HG03135 (cell line): ENCODE measurements around the gene TMEM45A.
"Not testable (repeated sequence)": the region's sequence is repeated elsewhere in the genome, so short reads cannot be mapped to it uniquely, and the experiment has no call there.

Experiments used
- ATAC-seq: cut with Tn5 transposase; IDR thresholded peaks from one replicate; pipeline ENCODE4 v1.9.1; 2021; ENCODE audit warnings: mild to moderate bottlenecking, moderate library complexity; ENCODE audit not compliant: unreplicated experiment

The TMEM45A gene

DNA sequence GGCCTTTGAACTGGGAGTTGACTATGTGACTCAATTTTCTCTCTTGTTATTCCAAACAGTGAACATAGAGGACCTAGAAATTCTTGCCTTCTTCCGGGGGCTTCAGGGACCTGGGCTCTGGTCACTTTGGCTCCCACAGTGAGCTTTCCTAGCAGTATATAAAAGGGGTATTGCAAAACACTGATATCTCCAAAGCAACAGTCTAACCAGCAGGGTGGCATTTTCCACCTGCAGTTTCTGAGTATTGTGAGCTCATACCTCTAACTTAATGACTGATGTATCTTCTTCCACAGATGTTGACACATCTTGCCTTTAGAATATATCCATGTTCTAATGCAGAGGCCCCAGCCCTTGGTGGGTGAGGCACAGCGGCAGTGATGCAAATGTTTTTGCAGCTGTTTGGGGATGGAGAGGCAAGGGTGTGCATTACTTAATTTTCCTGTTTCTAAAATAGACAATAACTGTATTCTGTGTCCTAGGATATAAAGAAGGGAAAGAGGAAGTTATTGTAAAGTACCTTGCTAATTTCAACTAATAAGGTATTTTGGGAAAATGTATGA, 71.3 kb downstream of the TMEM45A start:
- no peak for ATAC-seq

DNA sequence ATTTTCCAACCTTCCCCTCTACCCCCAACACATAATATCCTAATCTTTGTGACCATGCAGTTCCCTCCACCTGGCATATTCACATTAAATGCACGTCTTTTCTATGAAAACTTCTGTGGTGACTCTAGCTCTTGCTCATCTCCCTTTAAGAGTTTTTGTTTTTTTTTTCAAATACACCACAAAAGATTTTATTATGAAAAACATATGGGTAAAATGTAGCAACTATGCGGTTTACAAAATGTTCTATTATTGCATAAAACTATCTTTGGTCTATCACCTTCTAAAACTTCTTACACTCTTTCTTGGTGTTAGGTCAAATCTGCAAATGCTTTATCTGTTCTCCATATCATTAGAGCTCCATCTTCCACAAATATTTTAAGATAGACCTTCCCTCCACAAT, 78.4 kb downstream of the TMEM45A start:
- ATAC-seq: no peak

DNA sequence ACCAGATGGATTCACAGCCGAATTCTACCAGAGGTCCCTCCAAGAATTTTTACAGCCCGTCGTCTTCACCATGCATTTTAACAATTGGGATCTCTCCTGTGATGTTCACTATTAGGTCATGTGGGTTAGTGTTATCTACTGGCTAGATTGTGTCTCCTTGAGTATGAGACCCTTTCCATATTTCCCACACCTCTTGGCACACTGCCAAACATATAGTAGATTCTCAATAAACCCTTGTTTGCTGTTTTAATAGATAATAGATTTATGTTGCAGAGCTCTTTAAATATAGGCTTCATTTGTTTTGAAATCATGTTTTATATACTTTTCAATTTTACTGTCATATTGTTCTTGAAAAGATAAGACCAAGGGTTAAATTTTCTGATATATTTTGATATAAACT, 82.1 kb downstream of the TMEM45A start:
- no peak for ATAC-seq

DNA sequence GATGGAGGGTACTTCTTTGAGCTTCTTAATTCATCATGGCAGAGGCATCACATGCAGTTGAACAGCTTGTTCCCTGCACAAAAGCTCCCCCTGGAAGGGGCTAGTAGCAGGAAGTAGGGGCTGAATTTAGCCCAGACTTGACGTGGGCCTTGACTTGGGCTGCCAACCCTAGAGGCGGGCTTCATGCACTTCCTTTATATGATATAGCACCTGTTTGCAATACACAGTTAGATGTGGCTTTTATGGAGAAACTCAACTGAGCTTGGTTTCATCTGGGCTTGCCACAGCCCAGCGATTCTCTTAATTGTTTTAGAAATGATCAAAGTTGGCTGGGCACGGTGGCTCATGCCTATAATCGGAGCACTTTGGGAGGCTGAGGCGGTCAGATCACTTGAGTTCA, 83.3 kb downstream of the TMEM45A start:
- ATAC-seq: no peak

DNA sequence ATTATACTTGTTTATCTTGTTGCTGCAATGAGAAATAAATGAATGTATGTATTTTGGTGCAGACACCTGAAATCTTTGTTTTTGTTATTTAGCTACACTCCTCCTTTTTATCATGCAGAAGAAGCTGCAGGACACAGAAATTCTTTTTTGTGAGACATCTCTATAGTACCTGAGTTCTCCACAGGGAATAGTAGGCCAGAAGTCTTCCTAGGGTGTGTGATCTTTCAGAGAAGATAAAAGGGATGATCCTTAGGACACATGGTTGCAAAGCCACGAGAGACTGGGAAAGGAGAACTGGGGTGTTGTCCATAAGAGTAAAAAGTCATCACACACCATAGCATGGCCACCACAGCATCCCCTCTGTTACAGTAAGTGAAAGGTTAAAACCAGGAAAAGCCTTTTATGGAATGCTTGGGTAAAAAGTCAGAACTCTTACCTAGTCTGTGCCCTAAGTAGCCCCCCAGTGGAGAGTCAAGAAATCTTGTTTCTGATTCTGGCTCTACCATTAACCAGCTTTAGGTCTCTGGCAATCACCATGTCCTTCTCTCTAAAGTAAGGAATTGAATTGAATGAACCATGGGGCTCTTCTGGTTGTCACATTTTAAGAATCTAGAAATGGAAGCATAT, 85.1 kb downstream of the TMEM45A start:
- no peak for ATAC-seq

DNA sequence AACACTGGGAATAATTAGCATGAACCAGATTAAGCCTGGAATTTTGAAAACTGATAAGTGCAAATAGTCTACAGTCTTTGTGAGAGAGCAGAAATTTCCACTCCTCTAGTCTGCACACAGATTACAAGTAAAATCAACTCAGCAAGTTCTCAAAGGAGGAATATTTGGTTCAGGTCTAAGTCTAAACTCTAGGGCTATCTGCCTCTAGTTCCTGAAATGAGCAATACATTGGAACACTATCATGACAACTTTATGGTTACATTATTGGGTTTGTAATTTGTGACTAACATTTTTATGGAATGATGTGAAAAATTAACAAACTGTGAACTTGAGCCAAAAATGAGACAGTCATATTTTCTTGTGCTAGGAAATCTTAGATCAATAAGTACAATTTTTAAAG, 86.2 kb downstream of the TMEM45A start:
- no peak for ATAC-seq

DNA sequence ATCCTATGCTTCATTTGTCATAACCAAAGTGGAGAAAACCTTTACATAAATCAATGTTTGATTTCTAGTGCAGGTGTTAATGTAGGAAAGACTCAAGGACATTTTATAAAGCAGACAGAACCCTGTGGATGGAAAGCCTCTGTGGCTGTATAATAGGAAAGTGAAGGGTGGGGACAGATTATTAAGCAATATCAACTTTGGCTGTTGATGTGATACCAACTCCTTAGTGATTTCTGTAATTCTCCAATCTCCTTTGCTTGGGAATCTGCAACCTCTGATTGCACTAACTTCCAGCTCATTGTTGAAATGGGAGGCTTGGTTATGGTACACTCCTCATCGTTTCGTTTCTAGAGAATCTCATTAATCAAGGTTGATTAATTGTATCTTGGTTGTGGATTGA, 87.7 kb downstream of the TMEM45A start:
- no peak for ATAC-seq

DNA sequence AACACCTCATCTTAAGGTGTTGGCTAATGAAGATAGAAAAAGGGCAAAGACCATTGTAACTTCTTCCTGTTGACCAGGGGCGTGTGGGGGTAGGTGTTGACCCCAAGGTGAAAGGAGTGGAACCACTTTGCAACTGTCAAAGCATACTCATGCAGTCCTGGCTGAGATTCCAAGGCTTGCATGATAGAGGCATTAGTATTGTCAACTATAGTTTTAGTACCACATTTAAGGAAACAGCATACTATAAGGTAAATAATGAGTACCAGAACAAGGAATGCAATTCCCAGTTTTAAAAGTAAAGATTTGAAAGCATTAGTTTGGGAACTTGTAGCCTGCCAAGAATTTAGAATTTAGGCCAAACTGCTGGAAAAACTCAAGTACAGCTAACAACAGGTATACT, 89.2 kb downstream of the TMEM45A start:
- ATAC-seq: no peak

DNA sequence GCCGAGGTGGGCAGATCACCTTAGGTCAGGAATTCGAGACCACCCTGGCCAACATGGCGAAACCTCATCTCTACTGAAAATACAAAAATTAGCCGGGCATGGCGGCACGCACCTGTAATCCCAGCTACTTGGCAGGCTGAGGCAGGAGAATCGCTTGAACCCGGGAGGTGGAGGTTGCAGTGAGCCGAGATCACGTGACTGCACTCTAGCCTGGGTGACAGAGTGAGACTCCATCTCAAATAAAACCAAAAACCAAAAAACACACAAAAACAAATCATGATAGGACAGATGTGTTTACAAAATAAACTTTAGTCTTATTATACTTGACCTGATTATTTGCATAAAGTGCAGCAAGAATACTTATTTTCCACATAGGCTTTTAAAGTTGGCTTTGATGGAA, 89.7 kb downstream of the TMEM45A start:
- not testable (repeated sequence) for ATAC-seq

DNA sequence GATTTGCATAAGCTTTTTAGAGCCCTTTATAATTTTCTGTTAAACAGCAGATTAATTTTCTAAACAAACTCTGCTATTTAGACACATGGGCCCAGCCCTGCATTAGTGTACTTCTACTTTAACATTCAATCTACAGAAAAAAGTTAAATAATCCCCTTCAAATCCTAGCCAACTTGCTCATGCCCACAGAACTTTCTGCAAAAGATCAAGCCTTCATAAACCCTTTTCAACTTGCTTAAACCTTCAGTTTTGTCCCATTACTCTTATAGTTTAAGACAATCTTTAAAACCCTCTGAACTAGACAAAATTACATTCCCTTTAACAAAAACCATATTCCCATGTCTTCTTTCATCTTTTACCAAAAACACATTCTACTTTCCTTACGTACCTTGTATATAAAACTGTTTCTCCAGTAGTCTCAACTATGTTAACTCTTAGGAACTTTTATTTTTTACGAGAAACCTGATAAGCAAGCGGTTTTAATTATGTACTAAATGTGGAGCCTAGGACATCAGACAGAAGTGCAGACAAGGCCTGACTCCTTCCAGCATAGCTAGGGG, 91.8 kb downstream of the TMEM45A start:
- no peak for ATAC-seq

DNA sequence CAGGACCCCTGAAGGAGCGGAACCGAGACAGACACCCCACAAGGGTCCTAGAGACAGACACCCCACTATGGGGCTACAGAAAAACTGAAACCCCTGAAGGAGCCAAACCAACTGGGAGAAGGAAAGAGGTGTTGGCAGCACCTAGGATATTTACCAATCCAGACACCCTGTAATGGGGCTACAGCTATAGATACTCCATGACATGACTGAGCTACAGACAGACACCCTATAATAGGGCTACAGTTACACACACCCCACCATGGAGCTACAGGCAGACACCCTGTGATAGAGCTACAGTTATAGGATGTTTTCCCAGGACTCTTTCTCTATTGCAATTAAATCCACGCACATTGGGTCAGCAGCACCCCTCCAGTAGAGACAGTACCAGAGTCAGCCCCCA, 94.4 kb downstream of the TMEM45A start:
- ATAC-seq: no peak

DNA sequence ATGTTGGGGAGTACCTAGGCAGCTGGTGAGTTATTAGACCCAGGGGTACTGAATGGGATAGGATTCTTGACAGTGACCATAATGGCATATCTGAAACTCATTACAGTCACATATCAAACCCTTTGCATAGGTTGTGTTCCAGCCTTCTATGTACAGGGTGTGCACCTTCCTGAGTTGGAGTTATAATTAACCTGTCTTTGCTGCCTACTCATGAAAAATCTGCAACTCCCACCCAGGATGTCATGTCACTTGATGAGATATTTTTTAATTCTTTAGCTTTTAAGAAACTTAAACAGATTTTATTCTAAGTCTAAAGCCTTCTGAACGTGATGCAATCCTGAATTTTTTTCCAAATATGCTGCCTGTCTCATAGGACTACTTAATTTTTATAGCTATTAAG, 95.8 kb downstream of the TMEM45A start:
- ATAC-seq: no peak

DNA sequence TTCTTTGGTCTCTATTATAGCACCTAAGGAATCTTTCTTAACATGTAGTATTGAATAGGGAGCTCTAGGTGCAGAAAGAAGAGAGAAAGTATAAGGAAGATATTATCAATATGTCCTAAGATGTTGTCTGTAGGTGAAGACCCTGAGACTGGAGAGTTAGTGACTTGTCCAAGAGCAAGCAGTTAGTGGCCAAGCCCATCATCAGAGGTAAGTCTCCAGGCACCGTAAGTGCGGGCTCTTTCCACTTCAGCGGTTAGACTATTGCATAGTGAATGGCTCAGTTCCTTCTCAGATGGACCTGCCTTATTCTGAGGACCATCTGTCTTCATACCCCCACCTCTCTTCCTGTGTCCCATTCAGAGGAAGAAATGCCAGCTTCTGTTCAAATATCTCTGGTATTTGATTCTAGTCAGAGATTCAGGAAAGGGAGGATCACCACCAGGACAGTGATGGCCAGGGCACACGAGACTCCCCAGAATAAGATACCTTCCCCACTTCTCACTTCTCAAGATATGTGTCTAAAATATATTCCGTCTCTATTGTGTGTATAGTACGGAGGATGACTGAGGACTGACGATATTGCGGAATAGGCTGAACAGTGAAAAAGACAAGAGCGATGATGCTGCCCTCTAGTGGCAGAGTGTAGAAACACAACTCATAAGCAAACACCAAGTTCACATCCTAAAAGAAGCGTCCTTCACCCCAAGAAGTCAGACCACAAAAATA, 97.9 kb downstream of the TMEM45A start:
- peak; percentile 83 for ATAC-seq

DNA sequence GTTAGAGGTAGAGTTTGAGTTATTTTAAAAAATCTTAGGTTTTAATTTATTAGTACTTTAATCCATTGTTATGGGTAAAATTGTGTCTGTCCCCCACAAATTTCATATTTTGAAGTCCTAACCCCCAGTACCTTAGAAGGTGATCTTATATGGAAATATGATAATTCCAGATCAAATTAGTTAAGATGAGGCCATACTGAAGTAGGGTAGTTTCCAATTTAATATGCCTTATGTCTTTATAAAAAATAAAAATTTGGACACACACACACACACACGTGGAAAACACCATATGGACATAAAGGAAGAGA, 98.4 kb downstream of the TMEM45A start:
- no peak for ATAC-seq

DNA sequence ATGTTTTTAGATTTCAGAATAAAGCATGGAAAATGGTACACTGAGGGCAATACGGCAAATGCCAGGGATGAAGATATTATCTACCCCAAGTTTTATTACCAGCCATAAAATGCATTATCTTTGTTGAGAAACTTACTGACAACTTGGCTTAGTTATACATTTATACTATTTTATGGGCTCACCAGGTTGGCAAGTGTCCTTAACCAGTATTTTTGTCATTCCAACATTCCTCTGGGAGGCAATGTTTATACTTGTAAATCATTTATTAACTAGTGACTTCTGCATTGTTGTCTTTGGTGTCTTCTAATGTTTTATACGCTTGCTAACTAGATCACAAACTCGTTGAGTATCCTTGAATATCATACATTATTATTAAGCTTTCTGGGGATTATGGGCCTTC, 99.0 kb downstream of the TMEM45A start:
- no peak for ATAC-seq

DNA sequence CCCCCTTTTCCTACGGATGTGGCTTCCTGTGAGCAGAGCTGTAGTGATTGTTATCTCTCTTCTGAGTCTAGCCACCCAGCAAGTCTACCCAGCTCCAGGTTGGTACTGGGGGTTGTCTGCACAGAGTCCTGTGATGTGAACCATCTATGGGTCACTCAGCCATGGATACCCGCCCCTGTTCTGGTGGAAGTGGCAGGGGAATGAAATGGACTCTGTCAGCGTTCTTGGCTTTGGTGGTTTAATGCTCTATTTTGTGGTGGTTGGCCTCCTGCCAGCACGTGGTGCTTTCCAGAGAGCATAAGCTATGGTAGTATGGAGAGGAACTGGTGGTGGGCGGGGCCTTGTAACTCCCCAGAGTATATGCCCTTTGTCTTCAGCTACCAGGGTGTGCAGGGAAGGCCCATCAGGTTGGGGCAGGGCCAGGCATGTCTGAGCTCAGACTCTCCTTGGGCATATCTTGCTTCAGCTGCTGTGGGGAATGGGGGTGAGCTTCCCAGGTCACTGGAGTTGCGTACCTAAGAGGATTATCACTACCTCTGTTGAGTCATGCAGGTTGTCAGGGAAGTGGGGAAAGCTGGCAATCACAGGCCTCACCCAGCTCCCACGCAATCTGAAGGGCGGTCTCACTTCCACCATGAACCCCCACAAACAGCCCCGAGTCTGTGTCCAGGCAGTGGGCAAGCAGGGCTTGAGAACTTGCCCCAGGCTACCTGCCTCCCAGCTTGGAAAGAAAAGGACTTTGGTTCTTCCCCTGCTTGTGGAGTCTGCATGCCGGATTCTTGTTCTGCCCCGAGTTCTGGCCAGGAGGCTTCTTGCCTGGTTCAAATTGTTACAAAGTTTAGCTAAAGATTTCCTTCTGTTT, 108.0 kb downstream of the TMEM45A start:
- ATAC-seq: no peak

DNA sequence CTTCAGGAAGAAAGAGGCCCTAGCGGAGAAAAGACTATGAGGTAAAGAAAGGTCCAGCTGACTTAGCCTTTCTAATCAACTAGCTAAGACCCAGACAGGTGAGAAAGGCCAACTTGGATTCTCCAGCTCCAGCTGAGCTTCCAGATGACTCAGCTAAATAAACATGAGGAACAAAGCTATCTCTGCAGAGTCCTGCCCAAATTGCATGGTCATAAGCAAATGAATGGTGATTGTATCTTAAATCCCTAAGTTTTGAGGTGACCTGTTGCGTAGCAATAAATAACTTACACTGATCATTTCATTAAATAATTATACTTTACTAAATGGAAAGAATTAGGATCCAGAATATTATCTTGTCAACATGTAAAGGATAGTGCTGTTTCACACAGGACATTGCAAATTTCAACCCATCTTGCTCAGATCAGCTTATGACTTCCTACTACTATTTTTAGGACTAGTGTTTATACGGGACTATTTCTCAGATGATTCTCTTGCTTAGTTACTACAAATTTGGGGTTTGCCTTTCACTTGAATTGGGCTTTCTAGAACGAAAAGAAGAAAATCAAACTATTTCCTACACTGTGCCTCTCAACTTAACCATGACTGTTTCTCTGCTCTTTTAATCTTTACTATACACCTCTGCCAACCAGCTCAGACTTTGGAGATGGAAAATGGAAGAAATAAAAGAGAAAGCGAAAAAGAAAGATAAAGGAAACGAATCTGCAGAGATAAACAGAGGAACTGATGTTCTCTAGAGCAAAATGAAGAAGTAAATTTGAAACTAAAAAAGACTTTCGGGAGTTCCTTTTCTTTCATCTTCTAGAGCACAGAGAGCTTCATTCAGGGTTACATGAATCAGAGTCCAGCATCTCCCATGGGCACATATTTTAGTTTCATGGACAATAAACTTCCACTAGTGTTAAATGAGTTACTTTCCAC, 110.4 kb downstream of the TMEM45A start:
- peak; percentile 36 for ATAC-seq

DNA sequence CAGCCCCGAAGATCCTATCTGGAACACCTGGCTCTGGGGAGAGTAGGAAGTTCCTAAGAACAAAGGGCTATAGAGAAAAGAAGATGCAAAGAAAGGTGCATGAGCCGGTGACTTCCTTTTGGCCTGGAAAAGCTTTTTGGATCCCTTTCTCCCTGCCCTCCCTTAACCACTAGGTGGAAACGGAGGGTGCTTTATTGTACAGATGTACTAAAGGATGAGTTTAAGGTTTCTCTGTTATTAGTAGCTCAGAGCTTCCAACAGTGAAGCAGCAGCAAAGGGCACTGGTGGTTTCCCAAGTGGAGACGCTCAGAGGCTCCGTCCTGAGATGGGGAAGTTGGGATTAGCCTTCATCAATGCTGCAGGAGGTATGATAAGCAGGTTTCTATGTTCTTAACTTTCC, 111.0 kb downstream of the TMEM45A start:
- peak; percentile 38 for ATAC-seq

DNA sequence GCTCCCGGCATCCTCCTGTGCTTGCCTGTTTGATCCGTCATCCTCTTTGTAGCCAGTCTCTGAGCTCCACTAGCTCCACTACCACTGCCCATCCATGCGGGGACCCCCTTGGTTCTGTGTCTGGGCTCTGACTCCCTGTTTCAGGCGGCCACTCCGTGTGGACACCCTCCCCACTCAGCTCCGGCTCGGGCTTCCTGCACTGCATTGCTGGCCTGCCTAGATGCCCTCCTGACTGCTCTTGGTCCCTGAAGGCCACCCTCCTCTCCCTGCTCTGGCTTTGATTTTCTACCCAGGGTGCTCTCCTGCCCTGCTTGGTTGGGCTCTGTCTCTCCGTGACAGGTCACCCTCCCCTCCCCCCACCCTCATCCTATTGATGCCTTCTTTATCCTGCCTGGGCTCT, 112.9 kb downstream of the TMEM45A start:
- no peak for ATAC-seq

DNA sequence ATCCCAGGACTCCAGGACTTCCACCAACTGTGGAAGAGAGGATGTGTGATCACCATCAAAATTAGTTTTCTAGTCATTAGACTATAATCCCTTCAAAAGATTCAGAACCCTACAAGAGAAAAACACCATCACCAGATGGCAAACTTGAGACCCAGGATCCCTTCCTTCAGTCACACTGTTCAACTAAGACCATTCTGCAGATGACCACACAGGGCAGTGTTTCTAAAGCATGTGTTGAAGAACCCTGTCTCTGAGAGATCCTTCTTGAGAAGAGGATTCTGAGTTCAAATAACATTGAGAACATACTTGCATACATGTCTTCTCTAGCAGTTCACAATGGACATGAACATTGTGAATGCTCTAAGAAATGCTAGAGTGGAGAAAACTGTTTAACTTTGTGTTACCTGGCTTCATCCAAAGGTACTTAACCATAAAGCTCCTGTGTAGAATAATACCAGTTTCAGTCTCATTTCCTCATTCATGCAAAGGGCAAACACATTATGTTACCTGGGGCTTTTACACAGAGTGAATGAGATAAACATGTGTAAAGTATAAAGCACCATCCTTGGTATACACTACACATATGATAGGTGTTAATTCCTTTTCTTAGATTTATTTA, 114.6 kb downstream of the TMEM45A start:
- peak; percentile 78 for ATAC-seq
